Activated B cell treated with CpG ODN at 0.5 μM for 24 hours (primary cell): ENCODE data around the gene ZCCHC14. TPM values are rescaled to one million over a fixed set of nuclear protein-coding genes. Genes with fewer than 3 reads are reported as not detected.

Experiments used
- ATAC-seq: fragments of 200-7000 bp; cut with Tn5 transposase; one replicate; pipeline ENCODE4 v1.10.0; 2021; ENCODE audit warnings: low read depth, mild to moderate bottlenecking, moderate library complexity
- CTCF ChIA-PET: fragments of 350-600 bp; sonication (Branson Sonifier 250); formaldehyde crosslinking; loops from one replicate; lab custom pipeline; 2021; ENCODE audit warnings: antibody characterized with exemption; lab: Charles Lee
- POLR2A ChIA-PET: fragments of 350-600 bp; sonication (Branson Sonifier 250); formaldehyde crosslinking; loops from one replicate; lab custom pipeline; 2021; ENCODE audit warnings: antibody characterized with exemption; lab: Charles Lee
- DNase-seq: peaks from one replicate; pipeline ENCODE4 v3.0.0; 2022
- H3K27ac Mint-ChIP-seq: one replicate; pipeline ENCODE4 v1.8.0; 2020; ENCODE audit warnings: mixed read lengths
- H3K27me3 Mint-ChIP-seq: one replicate; pipeline ENCODE4 v1.8.0; 2021; ENCODE audit warnings: mixed read lengths
- H3K36me3 Mint-ChIP-seq: one replicate; pipeline ENCODE4 v1.8.0; 2021; ENCODE audit warnings: low read depth, mixed read lengths
- H3K4me1 Mint-ChIP-seq: one replicate; pipeline ENCODE4 v1.8.0; 2021; ENCODE audit warnings: mixed read lengths
- H3K4me3 Mint-ChIP-seq: one replicate; pipeline ENCODE4 v1.8.0; 2020; ENCODE audit warnings: mild to moderate bottlenecking, mixed read lengths
- H3K9me3 Mint-ChIP-seq: one replicate; pipeline ENCODE4 v1.8.0; 2020; ENCODE audit warnings: mixed read lengths
- CTCF ChIP-seq: fragments of 200-600 bp; IDR thresholded peaks from one replicate; pipeline ENCODE4 v1.8.0; 2022; ENCODE audit warnings: antibody characterized with exemption, mild to moderate bottlenecking
- intact Hi-C: fragments of 100-400 bp; cut with micrococcal nuclease; formaldehyde crosslinking; loops from one replicate; pipeline ENCODE4 v1.15.1; 2024
- total RNA-seq: library from RNA; stranded (reverse); gene quantifications from 2 replicates; pipeline ENCODE4 v1.2.3, GENCODE V29; 2022

Gene ZCCHC14
- total RNA-seq, 1 donor from 2014 or later: 3.8 TPM

- Mint-ChIP-seq H3K36me3 (peaks cover 3% of the 10 kb centered on the region), H3K4me1 (peaks cover 2% of the 10 kb centered on the region), H3K4me3 (no peak overlapping the region), H3K9me3 (no peaks in the 10 kb centered on the region), H3K27ac (no peak overlapping the region), H3K27me3 (no peaks in the 10 kb centered on the region)
- DNase-seq (no peak), ATAC-seq (no peak)
- ChIA-PET CTCF (no interaction called here), POLR2A (interaction anchor here (0.7 kb wide), 1 partner anchor 56 kb away, joined by 6 read pairs; no protein-coding TSS in a partner anchor)
- no peak for TF ChIP-seq CTCF
- intact Hi-C loops: no loop called here
These were observed 35.7 kb downstream of the ZCCHC14 start for GRCh38 chr16:87457061-87457611.

- no peak for ATAC-seq
- ChIA-PET POLR2A (no interaction called here), CTCF (no interaction called here)
- Mint-ChIP-seq H3K4me1 (no peaks in the 10 kb centered on the region), H3K27me3 (no peaks in the 10 kb centered on the region), H3K4me3 (no peak overlapping the region), H3K36me3 (peaks cover 3% of the 10 kb centered on the region), H3K27ac (no peak overlapping the region), H3K9me3 (no peaks in the 10 kb centered on the region)
- no peak for DNase-seq
- intact Hi-C loops: no loop called here
- TF ChIP-seq CTCF: no peak
These were observed 38.4 kb downstream of the ZCCHC14 start for GRCh38 chr16:87454391-87454790.

- H3K27me3 Mint-ChIP-seq: no peaks in the 10 kb centered on the region
- intact Hi-C loops: no loop called here
- H3K4me1 Mint-ChIP-seq: no peaks in the 10 kb centered on the region
- H3K36me3 Mint-ChIP-seq: no peaks in the 10 kb centered on the region
- DNase-seq (no peak), ATAC-seq (no peak)
- no peaks in the 10 kb centered on the region for H3K9me3 Mint-ChIP-seq
- H3K27ac Mint-ChIP-seq: no peak overlapping the region
- TF ChIP-seq CTCF: no peak
- H3K4me3 Mint-ChIP-seq: no peak overlapping the region
- POLR2A ChIA-PET: no interaction called here
- CTCF ChIA-PET: no interaction called here
These were observed 39.5 kb downstream of the ZCCHC14 start for GRCh38 chr16:87453326-87453725.

GRCh38 chr16:87451563-87452210 lies 41.1 kb downstream of the ZCCHC14 start:
- Mint-ChIP-seq H3K27me3 (no peaks in the 10 kb centered on the region), H3K9me3 (no peaks in the 10 kb centered on the region), H3K36me3 (no peaks in the 10 kb centered on the region), H3K4me1 (no peaks in the 10 kb centered on the region), H3K4me3 (no peak overlapping the region), H3K27ac (no peak overlapping the region)
- CTCF ChIA-PET: no interaction called here
- DNase-seq: no peak
- intact Hi-C loops: no loop called here
- POLR2A ChIA-PET: no interaction called here
- no peak for TF ChIP-seq CTCF
- no peak for ATAC-seq

- CTCF ChIA-PET: interaction anchor here (1.0 kb wide), 1 partner anchor 12 kb away, joined by 3 read pairs; no protein-coding TSS in a partner anchor
- no peaks in the 10 kb centered on the region for H3K27me3 Mint-ChIP-seq
- peaks cover 4% of the 10 kb centered on the region for H3K36me3 Mint-ChIP-seq
These were observed 44.0 kb downstream of the ZCCHC14 start for GRCh38 chr16:87448866-87449265.

More at GRCh38 chr16:87448866-87449265, 44.0 kb downstream of the ZCCHC14 start:
- Mint-ChIP-seq H3K27ac (no peak overlapping the region), H3K9me3 (no peaks in the 10 kb centered on the region), H3K4me1 (no peaks in the 10 kb centered on the region), H3K4me3 (no peak overlapping the region)
- no peak for TF ChIP-seq CTCF
- intact Hi-C loops: no loop called here
- no peak for ATAC-seq
- POLR2A ChIA-PET: interaction anchor here (0.6 kb wide), 1 partner anchor 67 kb away, joined by 3 read pairs; no protein-coding TSS in a partner anchor
- DNase-seq: no peak
